Measurements from ENCODE around the gene CACNA1D.

CACNA1D gene

DNA sequence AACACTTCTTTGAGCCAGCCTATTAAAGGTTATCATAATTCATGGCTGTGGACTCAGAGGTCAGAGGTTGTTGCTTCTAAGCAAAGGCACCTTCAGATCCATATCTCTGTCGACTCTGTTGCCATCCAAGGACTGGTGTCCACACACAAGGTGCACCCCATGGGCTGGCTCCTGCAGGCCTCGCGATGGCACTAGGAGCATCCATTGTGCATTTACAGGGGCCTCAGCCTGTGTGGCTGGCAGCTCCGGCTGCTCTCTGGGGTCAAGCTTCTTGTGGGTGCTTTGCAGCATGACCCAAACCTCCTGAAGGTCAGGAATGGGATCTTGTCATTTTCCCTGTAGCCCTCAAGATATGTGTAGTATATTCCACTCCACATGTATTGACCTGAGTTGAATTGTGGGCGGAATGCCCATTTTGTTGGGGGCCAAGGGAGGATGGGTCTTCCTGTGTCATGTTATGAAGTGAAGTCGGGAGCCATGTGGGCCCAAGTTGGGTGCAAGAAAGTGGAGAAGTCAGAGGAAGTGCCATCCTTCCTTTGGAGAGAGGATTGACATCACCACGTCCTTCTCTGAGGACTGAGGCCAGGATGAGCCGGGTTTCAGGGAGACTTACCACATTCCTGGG is 308.0 kb downstream of the CACNA1D start:
- TF ChIP-seq ZFX (IDR thresholded peaks at IDR 0.05): no peak
- TF ChIP-seq, protein P1, sequence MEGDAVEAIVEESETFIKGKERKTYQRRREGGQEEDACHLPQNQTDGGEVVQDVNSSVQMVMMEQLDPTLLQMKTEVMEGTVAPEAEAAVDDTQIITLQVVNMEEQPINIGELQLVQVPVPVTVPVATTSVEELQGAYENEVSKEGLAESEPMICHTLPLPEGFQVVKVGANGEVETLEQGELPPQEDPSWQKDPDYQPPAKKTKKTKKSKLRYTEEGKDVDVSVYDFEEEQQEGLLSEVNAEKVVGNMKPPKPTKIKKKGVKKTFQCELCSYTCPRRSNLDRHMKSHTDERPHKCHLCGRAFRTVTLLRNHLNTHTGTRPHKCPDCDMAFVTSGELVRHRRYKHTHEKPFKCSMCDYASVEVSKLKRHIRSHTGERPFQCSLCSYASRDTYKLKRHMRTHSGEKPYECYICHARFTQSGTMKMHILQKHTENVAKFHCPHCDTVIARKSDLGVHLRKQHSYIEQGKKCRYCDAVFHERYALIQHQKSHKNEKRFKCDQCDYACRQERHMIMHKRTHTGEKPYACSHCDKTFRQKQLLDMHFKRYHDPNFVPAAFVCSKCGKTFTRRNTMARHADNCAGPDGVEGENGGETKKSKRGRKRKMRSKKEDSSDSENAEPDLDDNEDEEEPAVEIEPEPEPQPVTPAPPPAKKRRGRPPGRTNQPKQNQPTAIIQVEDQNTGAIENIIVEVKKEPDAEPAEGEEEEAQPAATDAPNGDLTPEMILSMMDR (conservative IDR thresholded peaks at IDR 0.05): no peak
- no peak overlapping the region for H3K27ac ChIP-seq

DNA sequence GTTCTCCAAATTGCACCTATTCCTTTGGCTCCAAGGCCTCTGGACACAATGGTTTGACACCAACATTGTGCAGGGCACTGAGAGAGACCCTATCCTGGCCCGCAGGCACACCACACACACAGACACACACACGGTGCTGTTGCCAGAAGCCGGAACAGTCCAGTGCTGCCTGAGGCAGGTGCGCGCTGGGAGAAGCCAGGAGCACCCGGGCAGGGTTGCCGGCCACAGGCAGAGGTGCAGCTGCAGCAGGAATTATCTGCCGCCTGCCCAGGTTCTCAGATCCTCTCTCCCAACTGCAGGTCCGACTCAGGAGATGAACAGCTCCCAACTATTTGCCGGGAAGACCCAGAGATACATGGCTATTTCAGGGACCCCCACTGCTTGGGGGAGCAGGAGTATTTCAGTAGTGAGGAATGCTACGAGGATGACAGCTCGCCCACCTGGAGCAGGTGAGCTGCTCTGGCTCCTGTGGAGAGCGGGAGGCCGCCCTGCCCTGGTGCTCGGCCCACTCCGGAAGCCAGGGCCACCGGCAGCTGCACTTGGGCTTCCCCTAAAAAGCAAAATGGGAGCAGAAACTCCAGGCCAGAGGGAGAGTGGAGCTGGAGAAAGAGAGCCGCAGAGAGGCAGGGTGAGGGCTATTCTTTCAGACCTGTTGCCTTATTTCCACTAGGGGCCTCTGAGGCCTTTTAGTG is 308.9 kb downstream of the CACNA1D start:
- no peak overlapping the region for H3K27ac ChIP-seq
- TF ChIP-seq, protein P1 (conservative IDR thresholded peaks at IDR 0.05): no peak
- TF ChIP-seq ZFX (IDR thresholded peaks at IDR 0.05): no peak

DNA sequence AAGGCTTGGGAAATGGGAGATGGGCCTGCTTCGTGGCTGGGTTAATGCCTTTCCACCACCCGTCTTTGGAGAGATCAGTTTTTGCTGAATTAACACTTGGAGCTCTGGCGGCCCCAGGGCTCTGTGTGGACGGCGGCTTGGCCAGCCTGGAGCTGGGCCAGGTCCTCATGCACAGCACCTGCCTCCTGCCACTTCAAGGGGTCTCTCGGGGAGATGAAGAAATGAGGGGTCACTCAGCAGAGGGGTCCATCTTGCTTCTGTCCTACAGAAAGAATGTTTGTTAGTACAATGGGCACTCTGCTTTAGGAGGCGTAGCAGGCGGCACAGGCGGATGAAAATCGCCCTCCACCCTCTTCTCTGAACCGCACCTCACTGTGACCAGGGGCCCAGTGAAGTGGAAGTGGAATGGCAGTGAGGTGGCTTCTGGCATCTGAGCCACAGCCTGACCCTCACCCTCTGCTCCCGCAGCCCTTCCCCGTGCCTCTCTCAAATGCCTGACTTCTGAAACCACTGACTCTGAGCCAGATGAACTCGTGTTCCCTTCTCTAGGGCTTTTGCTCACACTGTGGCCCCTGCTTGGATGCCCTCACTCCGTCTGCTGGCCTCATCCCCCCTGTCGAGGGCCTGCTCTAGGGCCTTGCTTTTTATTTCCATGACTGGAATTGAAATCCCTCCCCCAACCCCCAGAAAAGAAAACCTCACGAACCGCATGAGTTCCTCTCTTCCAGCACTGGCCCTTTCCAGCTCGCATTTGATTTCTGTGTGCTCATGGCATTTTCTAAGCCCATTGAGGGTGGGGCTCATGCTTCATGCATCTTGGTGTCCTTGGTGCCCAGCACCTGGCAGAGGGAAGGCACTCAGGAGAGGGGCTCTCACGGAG is 309.6 kb downstream of the CACNA1D start:
- H3K27ac ChIP-seq: no peak overlapping the region
- TF ChIP-seq, protein P1 (conservative IDR thresholded peaks at IDR 0.05): no peak
- no peak for TF ChIP-seq ZFX (IDR thresholded peaks at IDR 0.05)

DNA sequence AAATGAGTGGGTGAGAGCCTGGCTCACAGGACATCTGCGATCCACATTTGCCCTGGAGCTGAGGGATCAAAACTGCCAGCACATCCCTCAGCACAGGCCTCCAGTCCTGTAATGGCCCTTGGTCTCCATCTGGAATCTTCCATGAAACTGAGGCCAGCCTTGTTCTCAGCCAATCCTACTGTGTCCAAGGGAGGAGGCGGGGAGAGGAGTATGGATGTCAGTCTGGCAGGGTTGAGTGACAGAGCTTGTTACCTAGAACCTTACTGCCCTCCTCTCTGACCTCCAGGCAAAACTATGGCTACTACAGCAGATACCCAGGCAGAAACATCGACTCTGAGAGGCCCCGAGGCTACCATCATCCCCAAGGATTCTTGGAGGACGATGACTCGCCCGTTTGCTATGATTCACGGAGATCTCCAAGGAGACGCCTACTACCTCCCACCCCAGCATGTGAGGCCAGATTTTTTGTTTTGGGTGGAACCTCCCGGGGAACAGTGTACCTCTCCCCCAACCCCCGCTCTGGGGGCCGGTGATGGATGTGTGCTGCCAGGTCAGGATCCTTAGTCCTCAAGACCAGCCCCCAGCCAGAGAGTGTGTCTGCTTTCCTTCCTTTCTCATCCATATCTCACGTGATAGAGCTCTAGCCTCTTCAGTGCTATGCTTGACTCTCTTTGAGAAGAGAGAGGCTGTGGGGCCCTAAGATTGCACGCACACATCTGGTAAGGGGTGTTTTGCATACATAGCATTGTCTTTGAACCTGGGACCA is 310.5 kb downstream of the CACNA1D start:
- H3K27ac ChIP-seq: no peak overlapping the region

DNA sequence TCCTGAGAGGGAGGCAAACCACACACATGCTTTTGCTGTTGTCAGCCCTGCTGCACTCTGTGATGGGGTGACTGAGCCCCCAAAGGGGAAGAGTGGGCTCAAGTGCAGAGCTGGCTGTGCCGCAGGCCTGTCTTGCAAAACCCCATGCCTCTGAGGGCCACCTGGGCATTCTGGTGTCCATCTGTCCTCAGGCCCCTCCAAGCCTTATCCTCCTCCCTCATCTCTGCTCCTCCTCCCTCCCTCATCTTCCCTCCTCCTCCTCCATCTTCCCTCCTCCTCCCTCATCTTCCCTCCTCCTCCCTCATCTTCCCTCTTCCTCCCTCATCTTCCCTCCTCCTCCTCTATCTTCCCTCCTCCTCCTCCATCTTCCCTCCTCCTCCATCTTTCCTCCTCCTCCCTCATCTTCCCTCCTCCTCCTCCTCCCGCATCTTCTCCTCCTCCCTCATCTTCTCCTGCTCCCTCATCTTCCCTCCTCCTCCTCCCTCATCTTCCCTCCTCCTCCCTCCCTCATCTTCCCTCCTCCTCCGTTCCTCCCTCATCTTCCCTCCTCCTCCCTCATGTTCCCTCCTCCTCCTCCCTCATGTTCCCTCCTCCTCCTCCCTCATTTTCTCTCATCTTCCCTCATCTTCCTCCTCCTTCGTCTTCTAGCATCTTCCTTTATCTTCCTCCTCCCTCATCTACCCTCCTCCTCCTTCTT is 311.2 kb downstream of the CACNA1D start:
- H3K27ac ChIP-seq: no peak overlapping the region
- no peak for TF ChIP-seq ZFX (IDR thresholded peaks at IDR 0.05)
- TF ChIP-seq, protein P1 (conservative IDR thresholded peaks at IDR 0.05): no peak

More for the DNA sequence above, 310.5 kb downstream of the CACNA1D start:
- TF ChIP-seq, protein P1 (conservative IDR thresholded peaks at IDR 0.05): no peak
- no peak for TF ChIP-seq ZFX (IDR thresholded peaks at IDR 0.05)

DNA sequence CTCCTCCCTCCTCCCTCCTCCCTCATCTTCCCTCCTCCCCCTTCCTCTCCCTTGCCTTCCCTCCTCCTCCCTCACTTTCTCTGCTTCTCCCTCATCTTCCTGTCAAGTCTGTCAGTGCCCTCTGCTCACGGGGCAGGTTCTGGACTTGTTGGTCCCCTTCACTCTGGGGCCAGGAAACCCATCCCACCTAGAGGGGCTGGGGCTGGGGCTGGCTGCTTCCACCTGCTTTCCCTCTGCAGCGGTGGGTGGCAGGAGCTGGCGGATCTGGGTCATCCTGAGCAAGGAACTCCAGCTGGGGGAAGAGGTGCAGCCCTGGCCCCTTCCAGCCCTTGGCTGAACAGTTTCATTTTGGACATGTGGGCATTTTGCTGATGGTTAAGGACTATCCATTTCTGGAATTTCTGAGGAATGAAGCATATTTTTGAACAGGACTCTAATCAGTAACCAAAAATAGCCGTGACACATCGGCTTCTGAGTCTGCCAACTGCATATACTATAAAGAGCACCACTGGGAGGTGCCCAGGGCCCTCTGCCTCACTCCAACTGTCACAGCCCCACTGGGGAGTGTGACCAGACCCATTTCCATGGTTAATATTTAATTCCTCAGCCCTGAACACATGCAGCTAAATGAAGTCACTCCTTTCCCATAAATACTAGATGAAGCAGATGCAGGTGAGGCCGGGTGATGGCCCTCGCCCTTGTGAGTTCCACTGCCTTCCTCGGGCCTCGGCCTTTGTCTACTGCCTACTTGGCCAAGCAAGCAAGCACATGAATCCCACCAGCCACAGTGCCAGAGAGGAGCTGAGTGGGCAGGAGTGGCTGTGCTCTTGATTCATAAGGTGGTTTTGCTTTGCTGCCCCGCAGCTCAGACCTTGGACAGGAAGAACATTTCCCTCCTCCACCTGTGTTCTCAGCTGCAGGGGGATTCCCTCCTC is 312.0 kb downstream of the CACNA1D start:
- TF ChIP-seq, protein P1 (conservative IDR thresholded peaks at IDR 0.05): no peak
- no peak for TF ChIP-seq ZFX (IDR thresholded peaks at IDR 0.05)
- H3K27ac ChIP-seq: no peak overlapping the region

Measured in C4-2B (cell line).